ENCODE results near the gene EOMES.

GRCh38 chr3:27680517-27681246 is 41.4 kb downstream of the EOMES start:
- TF ChIP-seq CTCF (IDR thresholded peaks at IDR 0.05 in 8 of 11, conservative IDR thresholded peaks at IDR 0.05 in 3 of 11), result no peak
- no peak for TF ChIP-seq POLR2AphosphoS5 (IDR thresholded peaks at IDR 0.05)
- no peak for TF ChIP-seq POLR2A (IDR thresholded peaks at IDR 0.05)
